GM18909 (cell line): Measurements from ENCODE around the gene RUNDC3A.

Experiments
- ATAC-seq: cut with Tn5 transposase; IDR thresholded peaks from one replicate; pipeline ENCODE4 v1.9.1; 2021; ENCODE audit warnings: mild to moderate bottlenecking; ENCODE audit not compliant: unreplicated experiment, poor library complexity

Gene RUNDC3A

DNA sequence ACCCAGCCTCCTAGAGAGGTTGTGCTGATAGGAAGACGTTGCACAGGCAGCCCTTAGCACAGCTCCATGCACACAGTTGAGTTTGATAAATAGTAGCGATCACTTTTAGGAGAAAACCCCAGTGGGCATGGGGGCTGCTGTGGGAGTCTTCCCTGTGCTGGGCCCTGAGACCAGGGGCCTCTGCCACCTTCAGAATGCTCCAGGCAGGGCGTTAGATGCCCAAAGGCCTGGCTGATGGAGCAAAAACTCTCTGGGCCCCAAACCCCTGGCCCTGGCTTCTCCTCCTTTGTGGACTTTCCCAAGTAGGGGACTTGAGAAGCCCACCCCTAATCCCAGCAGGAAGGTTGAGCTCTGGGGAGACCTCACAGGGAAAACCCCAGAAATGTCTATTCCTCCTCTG, 26.1 kb upstream of the RUNDC3A start:
- no peak for ATAC-seq

DNA sequence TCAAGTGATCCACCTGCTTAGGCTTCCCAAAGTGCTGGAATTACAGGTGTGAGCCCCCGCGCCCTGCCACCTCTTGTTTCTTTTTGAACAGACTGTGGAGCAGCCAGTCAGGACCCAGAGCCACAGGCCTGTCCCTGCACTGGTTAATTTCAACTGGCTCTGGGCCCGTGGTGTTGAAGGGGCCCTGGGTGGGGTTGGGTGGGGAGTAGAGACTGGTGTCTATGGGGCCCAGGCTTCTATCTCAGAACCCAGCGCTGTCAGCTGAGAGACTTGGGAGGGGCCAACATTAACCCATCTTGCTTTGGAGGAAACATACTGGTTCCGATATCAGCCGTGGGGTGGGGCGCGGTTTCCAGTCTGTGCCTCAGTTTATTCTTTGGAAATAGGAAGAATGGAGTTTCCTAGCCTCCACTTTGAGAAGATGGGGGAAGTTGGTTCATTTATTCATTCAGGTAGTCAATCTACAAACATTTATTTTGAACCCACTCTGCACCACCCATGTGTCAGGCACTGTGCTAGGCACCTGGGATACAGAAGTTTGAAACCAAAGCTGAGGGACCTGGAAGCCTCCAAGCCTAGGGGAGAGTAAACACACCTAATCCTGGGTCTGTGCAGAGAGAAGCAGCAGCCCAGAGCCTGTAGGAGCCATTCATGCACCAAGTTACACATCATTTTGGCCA, 24.9 kb upstream of the RUNDC3A start:
- ATAC-seq, result no peak

DNA sequence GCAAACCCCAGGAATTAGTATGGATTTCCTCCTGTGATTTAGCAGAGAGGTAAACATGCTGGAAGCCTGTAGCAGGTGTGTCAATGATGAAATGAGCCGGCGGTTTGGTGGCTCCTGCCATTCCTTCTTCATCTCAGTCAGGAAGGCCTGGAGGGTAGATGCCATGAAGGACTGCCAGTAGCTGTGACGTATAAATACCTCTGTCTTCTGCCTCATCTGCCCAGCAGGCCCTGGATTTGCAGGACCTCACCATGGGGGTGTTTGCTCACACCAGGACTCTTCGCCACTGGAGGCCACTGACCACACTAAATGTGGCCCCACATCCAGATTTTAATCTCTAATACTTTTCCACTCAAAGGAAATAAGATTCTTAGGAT, 24.4 kb upstream of the RUNDC3A start:
- ATAC-seq, result no peak

DNA sequence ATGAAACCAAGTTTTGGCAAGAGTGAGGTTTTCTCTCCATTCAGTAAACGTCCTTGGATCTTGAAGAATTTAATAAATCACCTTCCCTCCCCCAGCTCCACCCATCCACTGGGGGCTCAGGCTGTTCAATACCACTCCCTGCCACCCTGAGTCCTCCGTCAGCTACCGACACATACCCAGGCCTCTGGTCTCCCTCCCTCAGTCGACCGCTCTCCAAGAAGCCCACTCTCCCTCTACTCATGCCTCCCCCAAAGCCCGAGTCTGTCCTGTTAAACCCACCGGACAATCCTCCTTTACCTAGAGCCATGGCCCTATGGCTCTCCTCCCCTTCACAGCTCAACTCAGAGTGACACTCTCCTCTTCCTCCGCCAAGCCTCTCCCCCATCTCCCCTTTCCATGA, 20.8 kb upstream of the RUNDC3A start:
- no peak for ATAC-seq

DNA sequence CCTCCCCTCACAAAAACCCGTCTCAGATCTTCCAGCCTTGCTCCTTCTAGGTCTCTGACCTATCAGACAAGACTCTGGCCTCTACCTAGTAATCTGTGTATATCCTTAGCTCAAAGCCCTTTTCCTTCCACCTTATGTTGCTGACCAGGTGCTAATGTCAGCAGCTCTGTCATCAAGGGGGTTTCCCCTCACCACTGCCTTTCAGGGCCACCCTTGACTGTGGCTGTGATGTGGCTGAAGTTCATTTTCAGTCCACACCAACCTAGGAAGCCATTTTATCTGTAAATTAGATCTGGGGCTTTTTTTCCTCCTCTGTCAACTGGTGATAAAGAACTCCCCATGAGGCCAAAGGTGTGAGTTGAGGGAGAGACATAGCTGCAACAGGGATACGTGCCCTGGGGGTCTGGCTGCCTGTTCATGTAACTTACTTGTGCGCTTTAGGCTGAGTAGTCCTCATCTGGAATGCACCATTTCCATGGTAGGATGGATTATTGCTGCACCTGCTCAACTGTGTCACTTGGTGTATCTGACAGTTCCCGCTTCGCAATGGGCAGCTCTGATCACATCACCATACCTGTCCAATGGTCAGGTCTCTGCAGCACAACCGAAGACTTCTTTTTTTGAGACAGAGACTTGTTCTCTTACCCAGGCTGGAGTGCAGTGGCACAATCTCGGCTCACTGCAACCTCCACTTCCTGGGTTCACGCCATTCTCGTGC, 14.7 kb upstream of the RUNDC3A start:
- no peak for ATAC-seq

DNA sequence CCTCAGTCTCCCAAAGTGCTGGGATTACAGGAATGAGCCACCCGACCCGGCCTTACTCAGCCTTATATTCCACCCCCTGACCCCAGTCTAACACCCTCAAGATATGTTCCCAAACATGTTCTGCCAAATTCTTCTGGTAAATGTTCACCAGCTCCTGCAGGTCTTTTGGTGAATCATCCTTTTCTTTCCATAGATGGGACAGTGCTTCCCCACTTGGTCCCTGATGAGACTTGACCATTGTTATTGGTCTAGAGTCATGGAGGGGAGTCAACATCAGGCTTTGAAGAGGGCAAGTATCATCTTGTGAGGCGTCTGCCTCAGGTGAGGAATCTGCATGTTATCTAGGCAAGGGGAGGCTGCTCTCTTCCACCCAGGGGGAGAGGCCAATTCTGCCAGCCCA, 10.4 kb upstream of the RUNDC3A start:
- no peak for ATAC-seq

DNA sequence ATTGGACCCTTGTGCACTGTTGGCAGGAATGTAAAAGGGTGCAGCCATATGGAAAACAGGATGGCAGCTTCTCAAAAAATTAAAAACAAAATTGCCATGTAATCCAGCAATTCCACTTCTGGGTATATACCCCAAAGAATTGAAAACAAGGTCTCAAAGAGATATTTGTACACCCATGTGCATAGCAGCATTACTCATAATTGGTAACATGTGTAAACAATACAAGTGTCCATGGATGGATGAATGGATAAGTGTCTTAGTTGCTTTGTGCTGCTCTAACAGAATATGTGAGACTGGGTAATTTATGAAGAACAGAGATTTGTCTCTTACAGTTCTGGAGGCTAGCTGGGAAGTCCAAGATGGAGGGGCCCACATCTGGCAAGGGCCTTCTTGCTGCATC, 3.8 kb upstream of the RUNDC3A start:
- no peak for ATAC-seq

DNA sequence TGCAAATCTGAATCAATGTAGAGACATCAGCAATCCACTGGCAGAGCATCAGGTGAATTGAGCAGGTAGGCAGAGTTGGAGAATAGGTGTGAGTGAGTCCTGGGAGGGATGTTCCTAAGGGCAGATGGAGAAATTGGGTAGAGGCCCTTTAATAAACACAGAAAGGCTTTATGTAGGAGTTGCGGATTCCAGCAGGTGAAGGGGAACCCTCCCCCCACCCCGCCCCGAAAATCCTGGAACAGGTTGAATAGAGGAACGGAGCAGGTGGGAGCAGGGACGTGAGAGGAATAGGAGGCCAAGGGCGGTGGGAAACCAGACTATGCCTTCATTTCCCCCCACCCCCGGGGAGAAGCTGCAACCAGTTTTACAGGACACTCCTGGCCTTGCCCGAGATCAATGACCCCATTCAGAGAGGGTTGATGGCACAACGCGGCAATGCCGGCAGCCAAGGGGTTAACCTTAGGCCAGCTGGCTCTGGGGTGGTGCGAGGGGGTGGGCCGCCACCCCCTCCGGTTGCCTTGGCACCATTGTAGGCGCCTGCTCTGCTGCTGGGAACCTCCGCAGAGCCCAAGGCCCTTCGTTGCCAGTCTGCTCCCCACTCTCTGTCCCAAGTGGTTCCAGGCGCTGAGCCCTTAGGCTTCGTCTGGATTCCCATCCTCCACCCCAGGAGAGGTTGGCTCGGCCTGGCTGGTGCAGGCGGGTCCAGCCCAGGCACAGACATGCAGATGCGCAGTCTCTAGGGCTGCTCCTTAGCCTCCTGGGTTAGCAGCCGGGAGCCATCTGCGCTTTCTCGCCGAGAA, 814 bp upstream of the RUNDC3A start:
- no peak for ATAC-seq

DNA sequence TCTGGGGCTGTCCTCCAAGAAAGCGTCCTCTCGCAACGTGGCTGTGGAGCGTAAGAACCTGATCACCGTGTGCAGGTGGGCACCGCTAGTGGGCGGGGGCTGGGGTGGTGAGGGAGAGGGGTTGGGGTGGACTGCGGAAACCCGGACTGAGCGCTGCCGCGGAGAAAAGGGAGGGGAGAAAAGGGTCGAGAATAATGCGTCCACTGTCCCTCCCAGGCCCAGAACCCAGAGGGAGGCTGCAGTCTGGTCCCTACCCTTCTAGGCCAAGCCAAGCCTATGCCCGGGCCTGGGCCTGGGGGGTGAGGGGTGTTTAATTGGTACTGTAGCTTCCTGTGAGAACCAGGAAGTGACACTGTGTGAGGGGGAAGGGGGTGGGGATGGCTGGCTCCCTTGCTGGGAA, 464 bp downstream of the RUNDC3A start:
- ATAC-seq, result no peak

DNA sequence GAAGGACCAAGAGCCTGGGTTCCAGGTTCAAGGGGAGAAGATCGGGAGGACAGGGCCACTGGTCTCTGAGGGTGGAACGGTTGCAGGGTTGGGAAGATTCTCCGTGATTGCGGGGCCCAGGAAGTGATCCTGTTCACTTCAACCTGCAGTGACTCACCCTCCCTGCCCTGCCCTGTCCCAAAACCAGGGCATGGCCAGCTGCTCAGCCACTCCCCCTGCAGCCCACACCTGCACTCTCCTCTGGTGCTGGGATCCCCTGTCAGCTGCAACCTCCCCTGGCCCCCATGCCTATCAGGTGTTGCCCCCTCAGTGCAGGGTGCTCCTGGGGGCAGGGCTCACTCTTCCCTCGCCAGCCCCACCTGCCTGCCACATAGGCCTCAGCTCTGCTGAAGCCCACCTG, 1.1 kb downstream of the RUNDC3A start:
- no peak for ATAC-seq

DNA sequence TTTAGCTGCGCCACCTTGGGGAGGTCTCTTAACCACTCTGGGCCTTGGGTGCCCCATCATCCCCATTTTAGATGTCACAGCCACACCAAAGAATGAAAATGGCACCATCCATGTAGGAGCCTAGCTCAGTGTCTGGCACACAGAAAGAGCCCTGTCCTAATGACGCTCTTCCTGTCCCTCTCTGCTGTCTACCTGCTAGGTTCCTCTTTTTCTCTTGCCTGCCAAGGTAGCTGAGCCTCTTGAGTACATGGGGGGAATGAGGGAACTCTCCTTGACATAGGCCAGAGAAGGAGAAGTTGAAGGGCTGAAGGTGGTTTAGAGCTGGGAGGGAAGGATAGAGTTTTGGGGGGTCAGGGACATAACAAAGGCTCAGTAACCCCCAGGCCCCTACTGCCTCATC, 1.8 kb downstream of the RUNDC3A start:
- no peak for ATAC-seq

DNA sequence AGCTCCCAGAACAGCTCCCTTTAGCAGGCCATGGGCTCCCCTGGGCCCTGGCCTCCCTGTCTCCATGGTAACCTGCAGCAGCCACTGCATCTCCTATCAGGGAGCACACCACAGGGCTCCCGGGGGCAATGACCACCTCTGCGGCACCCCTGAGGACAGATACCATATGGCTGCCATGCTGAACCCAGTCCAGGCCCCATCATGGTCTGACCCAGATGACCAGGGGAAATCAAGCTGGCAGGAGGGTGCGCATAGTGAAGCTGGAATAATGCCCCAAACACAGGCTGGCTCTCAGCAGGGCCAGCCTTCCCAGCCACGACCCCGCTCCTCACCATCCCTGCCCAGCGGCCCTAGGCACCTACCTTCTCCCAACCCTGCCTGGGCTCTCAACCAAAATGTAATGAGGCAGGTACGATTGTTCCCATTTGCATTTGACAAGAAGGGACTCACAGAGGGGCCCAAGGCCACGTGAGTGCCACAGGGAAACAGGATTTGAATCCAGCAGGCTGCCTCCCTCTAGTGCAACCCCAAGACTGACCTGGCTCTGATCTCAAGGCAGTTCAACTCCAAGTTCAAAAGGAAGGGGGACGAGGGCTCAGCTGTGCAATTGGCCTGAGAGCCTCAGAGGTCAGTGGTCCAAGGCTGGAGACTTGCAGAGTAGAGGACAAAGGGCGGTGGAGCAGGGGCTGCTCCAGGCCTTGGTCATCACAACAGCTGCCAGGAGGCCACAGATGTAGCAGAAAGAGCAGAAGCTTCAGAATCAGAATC, 2.4 kb downstream of the RUNDC3A start:
- no peak for ATAC-seq

DNA sequence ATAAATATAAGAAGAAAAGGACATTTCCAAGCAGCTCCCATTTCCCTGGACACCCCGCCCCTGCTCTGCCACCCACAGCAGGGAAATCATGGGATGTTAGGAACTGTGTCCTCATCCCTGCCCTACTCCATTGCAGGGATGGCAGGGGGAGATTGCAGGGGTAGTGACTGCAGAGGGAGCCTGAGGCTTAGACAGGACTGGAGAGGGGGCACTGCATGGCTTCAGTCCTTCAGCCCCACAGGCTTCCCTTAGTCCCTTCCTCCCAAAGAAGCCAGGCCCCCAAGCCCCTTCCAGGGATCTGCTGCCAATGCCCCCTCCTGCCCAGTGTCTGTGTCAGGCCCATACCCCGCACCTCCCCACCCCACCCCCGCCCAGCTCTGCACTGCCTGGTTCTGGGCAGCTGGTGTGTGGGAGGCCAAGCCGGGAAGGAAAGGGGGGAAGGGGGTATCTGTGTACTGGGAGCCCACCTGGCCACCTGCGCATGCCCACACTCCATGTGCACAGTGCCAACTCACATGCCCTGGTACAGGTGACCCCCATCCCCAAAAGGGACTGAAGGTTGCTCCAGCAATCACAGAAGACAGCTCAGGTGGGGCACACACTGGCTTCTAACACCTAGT, 3.3 kb downstream of the RUNDC3A start:
- no peak for ATAC-seq

DNA sequence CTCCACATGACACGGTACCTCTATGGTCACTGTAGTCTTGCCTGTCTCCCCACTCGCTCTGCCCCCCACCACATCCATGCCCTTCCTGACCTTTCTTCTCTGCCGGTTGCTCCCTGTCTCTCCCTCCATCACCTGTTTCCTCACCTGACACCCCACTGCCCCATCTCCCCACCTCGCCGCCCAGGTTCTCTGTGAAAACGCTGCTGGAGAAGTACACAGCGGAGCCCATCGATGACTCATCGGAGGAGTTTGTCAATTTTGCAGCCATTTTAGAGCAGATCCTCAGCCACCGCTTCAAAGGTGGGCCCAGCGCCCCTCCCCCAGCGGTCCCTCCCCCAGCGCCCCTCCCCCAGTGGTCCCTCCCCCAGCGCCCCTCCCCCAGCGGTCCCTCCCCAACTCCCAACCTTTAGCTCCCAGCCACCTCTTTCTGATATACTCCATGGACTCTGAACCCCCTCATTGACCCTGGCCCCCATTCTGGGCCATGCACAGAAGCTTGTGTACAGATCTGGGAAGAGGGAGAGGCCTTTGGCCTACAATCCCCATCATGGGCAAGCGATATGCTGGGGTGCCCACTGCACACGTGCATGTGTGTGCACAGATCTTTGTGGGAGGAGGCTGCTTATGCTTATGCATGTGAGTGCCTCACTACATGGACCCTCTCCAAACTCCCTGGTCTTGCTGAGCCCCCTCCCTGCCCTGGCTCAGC, 4.1 kb downstream of the RUNDC3A start:
- no peak for ATAC-seq

DNA sequence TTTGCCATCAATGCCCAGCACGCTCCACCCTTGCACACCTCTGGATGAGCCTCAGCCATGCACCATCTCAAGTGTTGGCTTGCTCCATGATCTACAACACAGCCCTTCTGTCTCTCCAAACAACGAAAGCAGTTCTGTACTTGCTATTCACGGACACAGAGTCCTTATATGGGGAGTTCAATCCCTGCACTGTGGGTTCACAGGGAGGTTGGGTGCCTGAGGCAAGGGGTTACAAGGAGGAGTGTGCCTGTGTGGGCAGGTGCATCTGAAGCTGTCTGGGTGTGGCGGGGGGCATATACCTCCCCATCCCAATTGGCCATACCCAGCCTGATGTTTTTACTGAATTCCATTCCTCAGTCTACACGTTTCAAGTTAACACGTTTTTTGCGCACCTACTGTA, 5.6 kb downstream of the RUNDC3A start:
- ATAC-seq, result no peak

DNA sequence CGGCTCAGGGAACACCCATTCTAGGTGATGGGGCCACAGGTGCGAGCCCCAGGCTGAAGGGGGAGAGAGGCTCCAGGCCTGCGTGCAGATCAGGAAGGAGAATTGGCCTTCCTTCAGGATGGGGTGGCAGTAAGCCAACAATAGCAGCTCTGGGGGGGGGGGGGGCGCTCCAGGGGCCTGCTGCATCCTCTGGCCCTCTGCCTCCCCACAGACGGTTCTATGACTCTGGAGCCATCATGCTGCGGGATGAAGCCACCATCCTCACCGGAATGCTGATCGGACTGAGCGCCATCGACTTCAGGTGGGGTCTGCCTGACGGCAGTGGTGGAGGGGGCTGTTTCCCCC, 6.1 kb downstream of the RUNDC3A start:
- no peak for ATAC-seq

DNA sequence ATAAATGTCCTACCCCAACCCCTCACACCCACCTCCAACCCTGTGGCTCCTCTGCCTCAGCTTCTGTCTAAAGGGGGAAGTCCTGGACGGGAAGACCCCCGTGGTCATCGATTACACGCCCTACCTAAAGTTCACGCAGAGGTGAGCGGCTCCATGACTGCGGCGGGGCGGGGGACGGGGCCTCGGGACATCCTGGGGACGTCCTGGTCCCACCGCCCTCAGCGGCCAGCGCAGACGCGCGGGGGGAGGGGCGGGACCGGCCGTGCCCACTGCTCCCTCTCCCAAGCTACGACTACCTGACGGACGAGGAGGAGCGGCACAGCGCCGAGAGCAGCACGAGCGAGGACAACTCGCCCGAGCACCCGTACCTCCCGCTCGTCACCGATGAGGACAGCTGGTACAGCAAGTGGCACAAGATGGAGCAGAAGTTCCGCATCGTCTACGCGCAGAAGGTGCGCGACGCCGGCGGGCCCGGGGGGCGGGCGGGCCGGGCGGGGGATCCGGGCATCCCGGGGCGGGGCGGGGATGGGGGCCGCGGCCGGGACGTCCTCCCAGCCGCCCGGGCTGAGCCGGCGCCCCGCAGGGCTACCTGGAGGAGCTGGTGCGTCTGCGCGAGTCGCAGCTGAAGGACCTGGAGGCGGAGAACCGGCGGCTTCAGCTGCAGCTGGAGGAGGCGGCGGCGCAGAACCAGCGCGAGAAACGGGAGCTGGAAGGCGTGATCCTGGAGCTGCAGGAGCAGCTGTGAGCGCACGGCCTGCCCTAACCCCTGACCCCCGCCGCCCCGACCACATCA, 6.7 kb downstream of the RUNDC3A start:
- no peak for ATAC-seq

DNA sequence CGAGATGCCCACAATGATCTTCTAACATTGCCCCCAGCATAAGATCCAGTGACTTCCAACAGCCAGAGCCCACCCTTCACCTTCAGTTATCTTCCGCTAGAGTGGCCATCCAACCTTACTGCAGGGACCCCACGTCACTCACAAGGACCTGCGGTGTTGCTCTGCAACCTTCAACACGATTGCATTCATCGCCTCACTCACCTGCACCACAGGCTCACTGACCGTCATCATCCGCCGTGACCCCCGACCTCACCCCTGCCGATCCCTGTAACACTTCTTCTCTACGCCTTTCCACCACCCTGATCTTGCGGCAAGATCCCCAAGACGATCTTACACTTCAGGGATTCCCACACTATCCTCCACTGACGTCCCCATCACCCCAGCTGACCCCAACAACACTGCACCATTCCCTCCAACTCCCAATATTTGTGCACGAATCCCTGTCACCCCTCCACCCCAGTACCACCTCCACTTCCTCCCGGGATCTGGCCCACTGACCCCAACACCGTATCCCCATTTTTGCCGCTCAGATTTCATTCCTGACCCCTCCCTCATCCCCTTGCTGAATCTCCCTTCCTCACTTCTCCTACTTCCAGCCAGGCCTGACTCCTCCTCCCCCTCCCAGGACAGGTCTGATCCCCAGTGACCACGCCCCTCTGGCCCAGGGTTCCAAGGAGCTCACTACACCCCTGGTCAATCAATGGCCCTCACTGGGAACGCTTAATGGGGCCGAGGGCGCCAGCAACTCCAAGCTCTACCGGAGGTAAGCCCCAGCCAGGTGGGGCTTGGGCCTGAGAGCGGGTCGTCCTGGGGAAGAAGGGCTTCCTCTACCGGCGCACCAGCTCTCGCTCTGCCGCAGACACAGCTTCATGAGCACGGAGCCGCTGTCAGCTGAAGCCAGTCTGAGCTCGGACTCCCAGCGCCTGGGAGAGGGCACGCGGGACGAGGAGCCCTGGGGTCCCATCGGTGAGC, 7.6 kb downstream of the RUNDC3A start:
- ATAC-seq, result no peak
